Mesothelial cell of epicardium (in vitro differentiated cells): Measurements from ENCODE around the gene SRP9. TPM values are rescaled to one million over a fixed set of nuclear protein-coding genes. Genes with fewer than 3 reads are reported as not detected.
"Not testable (repeated sequence)": the region's sequence is repeated elsewhere in the genome, so short reads cannot be mapped to it uniquely, and the experiment has no call there.

Source experiments
- DNase-seq, 2 experiments: peaks; one replicate each; pipeline ENCODE4 v3.0.0; 2021; ENCODE audit warnings: low spot score in 2 of 2; ENCODE audit not compliant: unreplicated experiment in 2 of 2
- H3K27ac Mint-ChIP-seq: 2 replicates; pipeline ENCODE4 v1.8.0; 2021; ENCODE audit warnings: mixed read lengths
- H3K27me3 Mint-ChIP-seq: 2 replicates; pipeline ENCODE4 v1.8.0; 2021; ENCODE audit warnings: low read depth, mixed read lengths
- H3K36me3 Mint-ChIP-seq: 2 replicates; pipeline ENCODE4 v1.8.0; 2021; ENCODE audit warnings: mixed read lengths
- H3K4me1 Mint-ChIP-seq: 2 replicates; pipeline ENCODE4 v1.8.0; 2021; ENCODE audit warnings: mixed read lengths
- H3K4me3 Mint-ChIP-seq: 2 replicates; pipeline ENCODE4 v1.8.0; 2021; ENCODE audit warnings: mild to moderate bottlenecking, moderate library complexity, mixed read lengths
- H3K9me3 Mint-ChIP-seq: 2 replicates; pipeline ENCODE4 v1.8.0; 2021; ENCODE audit warnings: mixed read lengths
- total RNA-seq: library from RNA; stranded (reverse); gene quantifications from 3 replicates; pipeline ENCODE4 v1.2.1, GENCODE V29; 2021
- TF ChIP-seq, protein P1 (sequence below): fragments of 200-600 bp; sonication (generic); IDR thresholded peaks from one replicate; pipeline ENCODE4 v1.5.0; 2021; ENCODE audit warnings: antibody characterized with exemption; ENCODE audit not compliant: unreplicated experiment

The SRP9 gene
- total RNA-seq, 1 donor from 2014 or later, result 251 TPM

DNA sequence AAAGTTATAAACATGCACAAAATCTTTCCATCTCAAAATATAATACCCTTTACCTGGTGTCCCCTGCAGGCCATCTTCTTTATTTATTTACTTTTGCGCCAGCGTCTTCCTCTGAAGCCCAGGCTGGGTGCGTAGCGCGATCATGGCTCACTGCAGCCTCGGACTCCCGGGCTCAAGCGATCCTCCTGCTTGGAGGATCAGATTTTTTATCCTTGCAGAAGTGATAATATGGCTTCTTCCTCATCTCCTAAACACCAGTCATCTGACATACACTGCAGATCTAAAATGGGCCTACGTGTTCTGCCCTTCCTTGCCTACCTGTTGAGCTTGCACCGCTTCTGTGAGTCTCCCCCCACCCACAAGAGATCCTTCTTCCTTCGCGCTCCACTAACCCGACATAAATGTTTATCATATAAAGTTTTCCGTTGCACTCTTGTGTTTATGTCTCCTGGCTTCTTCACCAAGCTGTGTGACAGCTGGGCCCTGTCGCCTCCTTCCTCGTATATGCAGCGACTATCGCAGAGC, 506 bp upstream of the SRP9 start:
- Mint-ChIP-seq H3K27me3 (no peaks in the 10 kb centered on the region), H3K27ac (no peak overlapping the region), H3K4me3 (no peak overlapping the region), H3K36me3 (no peaks in the 10 kb centered on the region), H3K9me3 (no peaks in the 10 kb centered on the region), H3K4me1 (peaks cover 49% of the 10 kb centered on the region)
- TF ChIP-seq, protein P1, sequence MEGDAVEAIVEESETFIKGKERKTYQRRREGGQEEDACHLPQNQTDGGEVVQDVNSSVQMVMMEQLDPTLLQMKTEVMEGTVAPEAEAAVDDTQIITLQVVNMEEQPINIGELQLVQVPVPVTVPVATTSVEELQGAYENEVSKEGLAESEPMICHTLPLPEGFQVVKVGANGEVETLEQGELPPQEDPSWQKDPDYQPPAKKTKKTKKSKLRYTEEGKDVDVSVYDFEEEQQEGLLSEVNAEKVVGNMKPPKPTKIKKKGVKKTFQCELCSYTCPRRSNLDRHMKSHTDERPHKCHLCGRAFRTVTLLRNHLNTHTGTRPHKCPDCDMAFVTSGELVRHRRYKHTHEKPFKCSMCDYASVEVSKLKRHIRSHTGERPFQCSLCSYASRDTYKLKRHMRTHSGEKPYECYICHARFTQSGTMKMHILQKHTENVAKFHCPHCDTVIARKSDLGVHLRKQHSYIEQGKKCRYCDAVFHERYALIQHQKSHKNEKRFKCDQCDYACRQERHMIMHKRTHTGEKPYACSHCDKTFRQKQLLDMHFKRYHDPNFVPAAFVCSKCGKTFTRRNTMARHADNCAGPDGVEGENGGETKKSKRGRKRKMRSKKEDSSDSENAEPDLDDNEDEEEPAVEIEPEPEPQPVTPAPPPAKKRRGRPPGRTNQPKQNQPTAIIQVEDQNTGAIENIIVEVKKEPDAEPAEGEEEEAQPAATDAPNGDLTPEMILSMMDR, result no peak
- no peak for DNase-seq

DNA sequence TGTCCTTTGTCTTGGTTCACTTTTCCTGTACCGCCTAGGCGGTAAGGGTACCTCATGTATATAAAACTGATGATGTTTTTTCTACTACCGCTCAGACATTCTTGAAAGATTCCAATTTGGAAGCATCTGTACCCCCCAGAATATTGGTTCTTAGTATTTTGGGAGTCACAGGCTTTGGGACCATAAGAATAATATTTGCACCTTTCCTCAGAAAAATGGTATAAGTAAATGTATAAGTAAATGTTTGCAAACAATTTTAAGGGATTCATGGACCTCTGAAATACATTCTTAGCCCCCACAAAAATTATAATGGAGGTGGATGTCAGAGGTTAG, 677 bp downstream of the SRP9 start:
- DNase-seq, result no peak
- Mint-ChIP-seq H3K4me3 (no peak overlapping the region), H3K27me3 (no peaks in the 10 kb centered on the region), H3K36me3 (no peaks in the 10 kb centered on the region), H3K4me1 (peaks cover 46% of the 10 kb centered on the region), H3K27ac (no peak overlapping the region), H3K9me3 (no peaks in the 10 kb centered on the region)
- TF ChIP-seq, protein P1, result no peak

DNA sequence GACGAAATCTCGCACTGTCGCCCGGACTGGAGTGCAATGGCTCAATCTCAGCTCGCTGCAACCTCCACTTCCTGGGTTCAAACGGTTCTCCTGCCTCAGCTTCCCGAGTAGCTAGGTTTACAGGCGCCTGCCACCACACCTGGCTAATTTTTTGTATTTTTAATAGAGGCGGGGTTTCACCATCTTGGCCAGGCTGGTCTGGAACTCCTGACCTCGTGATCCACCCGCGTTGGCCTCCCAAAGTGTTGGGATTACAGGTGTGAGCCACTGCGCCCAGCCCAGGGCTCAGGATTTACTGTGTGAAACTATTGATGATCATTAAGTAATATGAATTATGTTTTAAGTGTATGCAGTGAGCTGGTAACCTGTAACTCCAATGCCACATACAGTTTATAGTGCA, 1.5 kb downstream of the SRP9 start:
- H3K4me1 Mint-ChIP-seq, result peaks cover 40% of the 10 kb centered on the region

DNA sequence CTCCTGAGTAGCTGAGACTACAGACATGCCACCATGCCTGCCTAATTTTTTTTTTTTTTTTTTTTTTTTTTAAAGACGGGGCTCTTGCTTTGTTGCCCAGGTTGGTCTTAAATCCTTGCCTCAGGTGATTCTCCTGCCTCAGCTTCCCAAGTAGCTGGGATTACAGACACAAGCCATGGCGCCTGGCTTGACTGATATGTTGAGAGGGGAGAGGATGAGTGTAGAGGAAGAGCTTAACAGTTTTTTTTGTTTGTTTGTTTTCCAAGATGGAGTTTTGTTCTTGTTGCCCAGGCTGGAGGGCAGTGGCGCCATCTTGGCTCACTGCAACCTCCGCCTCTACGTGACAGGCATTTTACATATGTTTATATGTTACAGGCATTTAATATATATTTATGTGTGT, 2.5 kb downstream of the SRP9 start:
- no peaks in the 10 kb centered on the region for H3K9me3 Mint-ChIP-seq
- H3K27me3 Mint-ChIP-seq, result no peaks in the 10 kb centered on the region
- DNase-seq, result no peak
- TF ChIP-seq, protein P1, result no peak
- H3K4me3 Mint-ChIP-seq, result peak overlapping the region; percentile 25
- peaks cover 31% of the 10 kb centered on the region for H3K4me1 Mint-ChIP-seq
- peak overlapping the region; percentile 45 for H3K27ac Mint-ChIP-seq
- H3K36me3 Mint-ChIP-seq, result peaks cover 6% of the 10 kb centered on the region

More for the DNA sequence above, 1.5 kb downstream of the SRP9 start:
- H3K27me3 Mint-ChIP-seq, H3K4me3 Mint-ChIP-seq, H3K36me3 Mint-ChIP-seq, H3K9me3 Mint-ChIP-seq, DNase-seq, H3K27ac Mint-ChIP-seq: not testable (repeated sequence)

DNA sequence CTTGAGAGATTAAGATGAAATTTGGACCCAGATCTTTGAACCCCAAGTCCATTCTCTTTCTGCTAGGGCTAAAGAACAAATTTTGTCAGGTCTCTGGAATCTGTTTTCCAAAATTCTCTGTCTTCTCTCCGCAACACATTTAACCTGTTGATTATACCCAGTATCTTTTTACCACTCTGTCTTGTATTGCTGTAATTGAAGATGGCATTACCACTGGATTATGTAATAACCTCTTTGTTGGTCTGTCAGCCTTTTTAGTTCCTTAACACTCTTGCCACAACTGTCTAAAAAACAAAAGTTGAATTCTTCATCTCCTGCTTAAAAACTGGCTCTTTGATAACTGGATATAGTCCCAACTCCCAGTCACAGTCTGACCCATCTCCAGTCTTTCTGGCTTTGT, 3.0 kb downstream of the SRP9 start:
- Mint-ChIP-seq H3K9me3 (no peaks in the 10 kb centered on the region), H3K36me3 (peaks cover 6% of the 10 kb centered on the region), H3K4me3 (peak overlapping the region; percentile 20), H3K27me3 (no peaks in the 10 kb centered on the region), H3K4me1 (peaks cover 31% of the 10 kb centered on the region), H3K27ac (peak overlapping the region; percentile 79)
- TF ChIP-seq, protein P1, result no peak
- no peak for DNase-seq

DNA sequence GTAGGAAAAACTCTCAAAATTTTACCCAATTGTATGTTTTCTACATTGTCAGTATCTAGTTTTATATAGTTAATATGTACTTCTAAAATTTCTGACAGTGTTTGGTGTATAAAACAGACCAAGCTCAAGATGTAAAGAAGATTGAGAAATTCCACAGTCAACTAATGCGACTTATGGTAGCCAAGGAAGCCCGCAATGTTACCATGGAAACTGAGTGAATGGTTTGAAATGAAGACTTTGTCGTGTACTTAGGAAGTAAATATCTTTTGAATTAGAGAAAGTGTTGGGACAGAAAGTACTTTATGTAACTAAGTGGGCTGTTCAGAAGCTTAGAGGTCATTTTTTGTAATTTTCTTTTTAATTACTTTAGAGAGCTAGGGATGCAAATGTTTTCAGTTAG, 11.5 kb downstream of the SRP9 start:
- not testable (repeated sequence) for H3K4me1 Mint-ChIP-seq, H3K27ac Mint-ChIP-seq, H3K4me3 Mint-ChIP-seq, DNase-seq, H3K27me3 Mint-ChIP-seq
- Mint-ChIP-seq H3K9me3 (peaks cover 37% of the 10 kb centered on the region), H3K36me3 (peaks cover 73% of the 10 kb centered on the region)

DNA sequence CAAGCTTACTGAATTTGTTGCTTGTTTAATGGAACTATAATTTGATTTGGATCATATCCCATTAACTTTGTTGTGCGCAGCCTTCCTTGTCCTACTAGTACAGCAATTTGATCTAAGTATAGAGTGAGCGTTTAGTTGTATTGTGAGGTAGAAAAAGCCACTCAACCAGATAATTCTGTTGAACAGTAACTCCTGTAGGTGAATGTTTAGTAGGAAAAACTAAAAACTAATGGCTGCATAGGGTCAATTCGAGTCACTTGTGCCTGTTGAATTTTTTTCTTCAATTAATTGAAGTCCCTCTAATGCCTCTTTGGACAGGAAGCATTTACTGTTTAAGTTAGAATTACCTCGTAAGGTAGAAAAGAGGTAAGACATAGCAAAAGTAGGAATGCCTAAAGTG, 17.3 kb downstream of the SRP9 start:
- Mint-ChIP-seq H3K27ac (no peak overlapping the region), H3K9me3 (peaks cover 49% of the 10 kb centered on the region), H3K27me3 (no peaks in the 10 kb centered on the region), H3K36me3 (peaks cover 76% of the 10 kb centered on the region), H3K4me3 (no peak overlapping the region), H3K4me1 (no peaks in the 10 kb centered on the region)
- TF ChIP-seq, protein P1, result no peak
- DNase-seq, result no peak

DNA sequence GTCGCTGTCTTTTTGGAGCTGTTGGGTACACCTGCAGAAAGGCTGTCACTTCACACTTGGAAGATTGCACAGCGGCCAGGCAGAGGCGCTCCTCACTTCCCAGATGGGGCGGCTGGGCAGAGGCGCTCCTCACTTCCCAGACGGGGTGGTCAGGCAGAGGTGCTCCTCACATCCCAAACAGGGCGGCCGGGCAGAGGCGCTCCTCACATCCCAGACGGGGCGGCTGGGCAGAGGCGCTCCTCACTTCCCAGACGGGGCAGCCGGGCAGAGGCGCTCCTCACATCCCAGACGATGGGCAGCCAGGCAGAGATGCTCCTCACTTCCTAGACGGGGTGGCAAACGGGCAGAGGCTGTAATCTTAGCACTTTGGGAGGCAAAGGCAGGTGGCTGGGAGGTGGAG, 18.5 kb downstream of the SRP9 start:
- peaks cover 75% of the 10 kb centered on the region for H3K36me3 Mint-ChIP-seq
- not testable (repeated sequence) for H3K27me3 Mint-ChIP-seq, H3K4me1 Mint-ChIP-seq, DNase-seq, H3K27ac Mint-ChIP-seq, H3K4me3 Mint-ChIP-seq
- H3K9me3 Mint-ChIP-seq, result peaks cover 38% of the 10 kb centered on the region

DNA sequence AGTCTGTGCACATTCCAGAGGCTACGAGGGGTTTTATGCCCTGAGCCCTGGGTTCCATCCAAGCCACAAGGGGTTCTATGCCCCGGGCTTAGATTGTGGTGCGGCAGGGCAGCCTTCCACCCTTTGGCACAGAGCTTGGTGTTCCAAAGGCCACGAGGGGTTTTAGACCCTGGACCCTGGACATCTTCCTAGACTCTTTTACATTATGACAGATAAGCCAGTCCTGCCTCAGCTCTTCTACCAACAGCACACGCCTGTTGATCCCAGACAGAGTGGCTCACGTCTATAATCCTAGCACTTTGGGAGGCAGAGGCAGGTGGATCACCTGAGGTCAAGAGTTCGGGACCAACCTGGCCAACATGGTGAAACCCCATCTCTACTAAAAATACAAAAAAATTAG, 23.5 kb downstream of the SRP9 start:
- H3K27ac Mint-ChIP-seq, H3K27me3 Mint-ChIP-seq, H3K4me3 Mint-ChIP-seq, H3K9me3 Mint-ChIP-seq, H3K4me1 Mint-ChIP-seq, DNase-seq: not testable (repeated sequence)
- H3K36me3 Mint-ChIP-seq, result peaks cover 33% of the 10 kb centered on the region
